NCI-H2029 treated with DMSO at 0.1 percent for 48 hours (cell line): ENCODE results near the gene SEMA3D.

ENCODE experiments used
- DNase-seq: peaks from one replicate; lab custom pipeline; 2025; lab: John Stamatoyannopoulos, UW

Gene SEMA3D

GRCh38 chr7:85125651-85126131 is 61.2 kb downstream of the SEMA3D start:
- DNase-seq = no peak

- DNase-seq = no peak
Observed at GRCh38 chr7:85125176-85125575, 61.7 kb downstream of the SEMA3D start.

- no peak for DNase-seq
Observed at GRCh38 chr7:85119934-85120333, 66.9 kb downstream of the SEMA3D start.

- DNase-seq = no peak
Observed at GRCh38 chr7:85115862-85116261, 71.0 kb downstream of the SEMA3D start.

- no peak for DNase-seq
Observed at GRCh38 chr7:85115006-85115405, 71.8 kb downstream of the SEMA3D start.

- no peak for DNase-seq
Observed at GRCh38 chr7:85114342-85114741, 72.5 kb downstream of the SEMA3D start.

GRCh38 chr7:85111761-85112160 is 75.1 kb downstream of the SEMA3D start:
- DNase-seq = no peak

- DNase-seq = no peak
Observed at GRCh38 chr7:85106719-85107118, 80.1 kb downstream of the SEMA3D start.

GRCh38 chr7:85104432-85105205 is 82.2 kb downstream of the SEMA3D start:
- DNase-seq = no peak

GRCh38 chr7:85103962-85104361 is 82.9 kb downstream of the SEMA3D start:
- DNase-seq = no peak

- no peak for DNase-seq
Observed at GRCh38 chr7:85103357-85103756, 83.5 kb downstream of the SEMA3D start.

GRCh38 chr7:85102813-85103350 is 84.0 kb downstream of the SEMA3D start:
- DNase-seq = no peak

GRCh38 chr7:85101347-85101746 is 85.5 kb downstream of the SEMA3D start:
- DNase-seq = no peak

GRCh38 chr7:85097844-85098243 is 89.0 kb downstream of the SEMA3D start:
- no peak for DNase-seq

GRCh38 chr7:85095806-85096205 is 91.0 kb downstream of the SEMA3D start:
- DNase-seq = no peak

- no peak for DNase-seq
Observed at GRCh38 chr7:85095366-85095765, 91.5 kb downstream of the SEMA3D start.

- no peak for DNase-seq
Observed at GRCh38 chr7:85094046-85094725, 92.7 kb downstream of the SEMA3D start.

- no peak for DNase-seq
Observed at GRCh38 chr7:85091565-85091928, 95.3 kb downstream of the SEMA3D start.

GRCh38 chr7:85090919-85091564 is 95.8 kb downstream of the SEMA3D start:
- no peak for DNase-seq

- DNase-seq = no peak
Observed at GRCh38 chr7:85090143-85090542, 96.7 kb downstream of the SEMA3D start.

GRCh38 chr7:85081846-85082245 is 105.0 kb downstream of the SEMA3D start:
- DNase-seq = no peak

- DNase-seq = no peak
Observed at GRCh38 chr7:85081392-85081791, 105.5 kb downstream of the SEMA3D start.

- DNase-seq = no peak
Observed at GRCh38 chr7:85079434-85079833, 107.4 kb downstream of the SEMA3D start.
